K562 treated with DMSO at 1 percent for 48 hours (cell line): Measurements from ENCODE around the gene OR51G1. TPM values are rescaled to one million over a fixed set of nuclear protein-coding genes. Genes with fewer than 3 reads are reported as not detected.

Source experiments
- total RNA-seq: library from RNA; unstranded; fragments of 300-600 nt; gene quantifications from 2 replicates; pipeline ENCODE4 v1.2.3, GENCODE V29; 2022; ENCODE audit warnings: low replicate concordance; ENCODE audit errors: extremely low read depth

The OR51G1 gene, protein sequence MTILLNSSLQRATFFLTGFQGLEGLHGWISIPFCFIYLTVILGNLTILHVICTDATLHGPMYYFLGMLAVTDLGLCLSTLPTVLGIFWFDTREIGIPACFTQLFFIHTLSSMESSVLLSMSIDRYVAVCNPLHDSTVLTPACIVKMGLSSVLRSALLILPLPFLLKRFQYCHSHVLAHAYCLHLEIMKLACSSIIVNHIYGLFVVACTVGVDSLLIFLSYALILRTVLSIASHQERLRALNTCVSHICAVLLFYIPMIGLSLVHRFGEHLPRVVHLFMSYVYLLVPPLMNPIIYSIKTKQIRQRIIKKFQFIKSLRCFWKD
- total RNA-seq, result not detected in 2 replicates

DNA sequence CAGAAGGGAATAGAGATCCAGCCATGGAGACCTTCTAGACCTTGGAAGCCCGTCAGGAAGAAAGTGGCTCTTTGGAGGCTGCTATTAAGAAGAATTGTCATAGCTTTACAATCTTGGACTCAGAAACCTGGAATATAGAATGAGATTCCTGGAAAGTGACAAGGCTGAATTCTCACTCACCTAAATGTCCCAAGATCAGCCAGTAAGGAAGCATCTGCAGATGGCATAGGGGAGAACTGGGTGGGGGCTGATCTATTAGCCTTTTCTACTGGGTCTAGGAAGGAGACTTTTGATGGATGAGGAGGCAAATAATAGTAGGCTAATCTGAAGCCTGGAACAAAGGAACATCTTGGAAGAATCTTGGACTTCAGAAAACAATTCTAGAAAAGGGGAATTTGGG lies at the start of gene OR51G1:
TSS of gene OR51G1 (minus strand) at position 101 of the 400 bp plus-strand sequence. CDS start at position 101, 0 bp downstream.

DNA sequence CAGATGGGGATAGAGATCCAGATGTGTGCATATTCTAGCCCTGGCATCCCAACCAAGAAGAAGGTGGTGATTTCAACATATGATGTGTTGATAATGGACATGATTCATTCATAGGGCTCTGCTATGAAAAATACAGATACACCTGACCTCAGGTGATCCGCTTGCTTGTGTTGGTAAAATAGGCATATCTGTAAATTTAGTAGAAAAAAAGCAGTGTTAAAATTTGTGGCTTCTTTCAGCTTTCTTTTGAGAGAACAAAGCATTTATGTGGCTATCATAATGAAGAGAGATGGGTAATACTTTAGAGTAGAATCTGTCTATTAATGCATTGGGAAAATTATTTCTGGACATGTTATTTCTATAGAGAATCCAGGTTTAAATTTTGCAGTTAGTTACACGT lies 31.5 kb upstream of the OR51G1 start, which contains the start of gene OR51A2:
TSS of gene OR51A2 (minus strand) at position 101 of the 400 bp plus-strand sequence. CDS start at position 101, 0 bp downstream.

DNA sequence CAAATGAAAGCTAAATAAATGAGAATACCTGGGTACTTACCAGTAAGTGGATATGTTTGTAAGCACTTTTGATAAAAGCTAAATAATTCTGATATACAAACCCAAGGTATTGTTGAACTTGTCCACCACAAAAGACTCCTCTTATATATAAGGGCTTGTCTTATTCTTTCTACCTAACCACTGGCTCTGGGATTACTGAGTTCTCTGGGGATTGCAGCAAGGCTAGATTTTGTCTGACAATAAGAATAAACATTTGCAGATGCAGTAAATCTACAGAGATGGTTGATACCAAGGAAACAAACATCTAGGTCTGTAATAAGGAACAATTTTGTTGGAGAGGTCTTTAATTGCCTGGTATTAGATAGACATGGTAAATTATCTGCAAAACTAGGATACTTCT lies 23.4 kb upstream of the OR51G1 start, which contains the start of gene OR51A4:
TSS of gene OR51A4 (minus strand) at position 101 of the 400 bp plus-strand sequence. CDS start 505 bp downstream, outside the sequence.

DNA sequence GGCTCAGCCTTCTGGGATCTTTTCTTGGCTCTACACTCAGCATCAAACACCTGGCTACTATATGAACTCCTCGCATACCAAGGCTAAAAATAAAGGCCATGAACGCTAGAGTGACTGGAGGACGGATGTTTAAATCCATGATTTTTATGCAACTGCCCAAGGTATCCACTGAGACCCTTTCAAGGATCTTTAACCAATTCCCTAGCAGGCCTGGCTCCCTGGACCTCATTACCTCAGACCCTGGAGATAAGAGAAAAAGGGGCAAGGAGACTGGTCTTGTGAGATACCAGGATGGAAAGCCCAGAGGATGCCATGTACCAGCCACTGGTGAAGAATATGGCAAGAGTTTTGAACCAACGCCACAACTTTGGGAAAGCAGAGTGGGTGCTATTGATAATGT lies 4.9 kb downstream of the OR51G1 start, which contains the start of gene OR51G2:
TSS of gene OR51G2 (minus strand) at position 101 of the 400 bp plus-strand sequence. CDS start 3,687 bp downstream, outside the sequence.

DNA sequence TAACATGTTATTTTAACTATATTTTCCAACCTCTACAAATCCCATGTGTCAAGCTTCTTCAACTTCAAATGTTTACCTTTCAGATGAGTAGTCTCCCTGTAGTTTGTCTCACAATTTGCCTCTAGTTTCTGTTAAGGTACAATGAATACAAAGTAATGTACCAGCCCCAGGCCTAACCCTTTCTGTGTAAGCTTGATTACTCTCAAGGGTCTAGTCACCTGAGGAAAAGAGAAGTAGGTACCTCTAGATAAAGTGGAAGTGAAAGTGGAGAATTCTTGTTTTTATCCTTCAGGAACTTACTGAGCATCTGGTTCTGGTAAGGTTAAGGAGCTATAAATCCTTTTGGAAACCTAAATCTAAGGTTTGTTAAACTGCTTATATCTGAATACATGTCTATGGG lies 20.7 kb downstream of the OR51G1 start, which contains the start of gene OR51A7:
TSS of gene OR51A7 (plus strand) at position 300 of the 400 bp plus-strand sequence. CDS start 3,587 bp downstream, outside the sequence.

DNA sequence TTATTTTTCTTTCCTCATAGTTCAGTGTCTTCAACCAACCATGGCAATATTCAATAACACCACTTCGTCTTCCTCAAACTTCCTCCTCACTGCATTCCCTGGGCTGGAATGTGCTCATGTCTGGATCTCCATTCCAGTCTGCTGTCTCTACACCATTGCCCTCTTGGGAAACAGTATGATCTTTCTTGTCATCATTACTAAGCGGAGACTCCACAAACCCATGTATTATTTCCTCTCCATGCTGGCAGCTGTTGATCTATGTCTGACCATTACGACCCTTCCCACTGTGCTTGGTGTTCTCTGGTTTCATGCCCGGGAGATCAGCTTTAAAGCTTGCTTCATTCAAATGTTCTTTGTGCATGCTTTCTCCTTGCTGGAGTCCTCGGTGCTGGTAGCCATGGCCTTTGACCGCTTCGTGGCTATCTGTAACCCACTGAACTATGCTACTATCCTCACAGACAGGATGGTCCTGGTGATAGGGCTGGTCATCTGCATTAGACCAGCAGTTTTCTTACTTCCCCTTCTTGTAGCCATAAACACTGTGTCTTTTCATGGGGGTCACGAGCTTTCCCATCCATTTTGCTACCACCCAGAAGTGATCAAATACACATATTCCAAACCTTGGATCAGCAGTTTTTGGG lies 42.2 kb downstream of the OR51G1 start, which contains the start of gene OR51T1:
TSS of gene OR51T1 (plus strand) at position 41 of the 641 bp plus-strand sequence. CDS start at position 41, 0 bp downstream.

Other genes with a start within 250 kb of the OR51G1 start
- not detected in 2 replicates for gene OR51E2, start 226.5 kb downstream of the OR51G1 start, total RNA-seq
- gene MMP26, start 219.6 kb downstream of the OR51G1 start, total RNA-seq, result not detected in 2 replicates
- not detected in 2 replicates for gene OR51F1, start 154.4 kb downstream of the OR51G1 start, total RNA-seq
- gene OR52R1, start 120.0 kb downstream of the OR51G1 start, total RNA-seq, result not detected in 2 replicates
- gene OR51F2, start 103.0 kb downstream of the OR51G1 start, total RNA-seq, result not detected in 2 replicates
- gene OR51S1, start 75.1 kb downstream of the OR51G1 start, total RNA-seq, result not detected in 2 replicates
- gene OR51T1, start 42.4 kb downstream of the OR51G1 start, total RNA-seq, result not detected in 2 replicates
- gene OR51A7, start 20.6 kb downstream of the OR51G1 start, total RNA-seq, result not detected in 2 replicates
- gene OR51G2, start 5.0 kb downstream of the OR51G1 start, total RNA-seq, result not detected in 2 replicates
- not detected in 2 replicates for gene OR51A4, start 23.3 kb upstream of the OR51G1 start, total RNA-seq
- not detected in 2 replicates for gene OR51A2, start 31.4 kb upstream of the OR51G1 start, total RNA-seq
- not detected in 2 replicates for gene OR51L1, start 70.5 kb upstream of the OR51G1 start, total RNA-seq
- gene OR52J3, start 122.2 kb upstream of the OR51G1 start, total RNA-seq, result not detected in 2 replicates
- gene OR52E2, start 135.3 kb upstream of the OR51G1 start, total RNA-seq, result not detected in 2 replicates
- not detected in 2 replicates for gene OR52E1, start 145.2 kb upstream of the OR51G1 start, total RNA-seq
- gene OR52A5, start 214.0 kb upstream of the OR51G1 start, total RNA-seq, result not detected in 2 replicates
- gene OR52A1, start 230.4 kb upstream of the OR51G1 start, total RNA-seq, result not detected in 2 replicates